Calu3 (cell line): ENCODE measurements around the gene DNAJA2. TPM values are rescaled to one million over a fixed set of nuclear protein-coding genes. Genes with fewer than 3 reads are reported as not detected.
"Not testable (repeated sequence)": the region's sequence is repeated elsewhere in the genome, so short reads cannot be mapped to it uniquely, and the experiment has no call there.

Experiments
- BruUV-seq: library from RNA; stranded (reverse); fragments of 400-500 nt; replicated peaks from 2 replicates; lab custom pipeline; 2021; lab: Mats Ljungman, UMichigan
- CTCF ChIA-PET: fragments of 300-600 bp; sonication (Branson Sonifier 250); formaldehyde crosslinking; loops from one replicate; lab custom pipeline; 2022; ENCODE audit warnings: antibody characterized with exemption; lab: Charles Lee
- DNase-seq: peaks from one replicate; pipeline ENCODE4 v3.0.0; 2022
- H3K27ac Mint-ChIP-seq: one replicate; pipeline ENCODE4 v1.8.0; 2022; ENCODE audit warnings: mixed read lengths; ENCODE audit not compliant: unreplicated experiment
- H3K27me3 Mint-ChIP-seq: one replicate; pipeline ENCODE4 v1.8.0; 2022; ENCODE audit warnings: mixed read lengths; ENCODE audit not compliant: unreplicated experiment
- H3K36me3 Mint-ChIP-seq: one replicate; pipeline ENCODE4 v1.8.0; 2022; ENCODE audit warnings: mild to moderate bottlenecking, moderate library complexity, mixed read lengths; ENCODE audit not compliant: insufficient read depth, unreplicated experiment
- H3K4me1 Mint-ChIP-seq: one replicate; pipeline ENCODE4 v1.8.0; 2022; ENCODE audit warnings: mild to moderate bottlenecking, low read depth, mixed read lengths; ENCODE audit not compliant: unreplicated experiment
- H3K4me3 Mint-ChIP-seq: one replicate; pipeline ENCODE4 v1.8.0; 2022; ENCODE audit warnings: mild to moderate bottlenecking, low read depth, moderate library complexity, mixed read lengths; ENCODE audit not compliant: unreplicated experiment
- H3K9me3 Mint-ChIP-seq: one replicate; pipeline ENCODE4 v1.8.0; 2022; ENCODE audit warnings: low read depth, mixed read lengths; ENCODE audit not compliant: unreplicated experiment
- intact Hi-C: fragments of 100-400 bp; cut with micrococcal nuclease; formaldehyde crosslinking; loops from one replicate; pipeline ENCODE4 v1.10.0; 2022; ENCODE audit not compliant: unreplicated experiment
- total RNA-seq: library from RNA; stranded (reverse); gene quantifications from 2 replicates; pipeline ENCODE4 v1.2.3, GENCODE V29; 2022
- TF ChIP-seq, protein P1 (sequence below): fragments of 200-600 bp; IDR thresholded peaks from one replicate; pipeline ENCODE4 v1.8.0; 2022; ENCODE audit warnings: antibody characterized with exemption; ENCODE audit not compliant: unreplicated experiment

DNAJA2 gene
- total RNA-seq, 1 experiment from 2014 or later, result 76.8 TPM

DNA sequence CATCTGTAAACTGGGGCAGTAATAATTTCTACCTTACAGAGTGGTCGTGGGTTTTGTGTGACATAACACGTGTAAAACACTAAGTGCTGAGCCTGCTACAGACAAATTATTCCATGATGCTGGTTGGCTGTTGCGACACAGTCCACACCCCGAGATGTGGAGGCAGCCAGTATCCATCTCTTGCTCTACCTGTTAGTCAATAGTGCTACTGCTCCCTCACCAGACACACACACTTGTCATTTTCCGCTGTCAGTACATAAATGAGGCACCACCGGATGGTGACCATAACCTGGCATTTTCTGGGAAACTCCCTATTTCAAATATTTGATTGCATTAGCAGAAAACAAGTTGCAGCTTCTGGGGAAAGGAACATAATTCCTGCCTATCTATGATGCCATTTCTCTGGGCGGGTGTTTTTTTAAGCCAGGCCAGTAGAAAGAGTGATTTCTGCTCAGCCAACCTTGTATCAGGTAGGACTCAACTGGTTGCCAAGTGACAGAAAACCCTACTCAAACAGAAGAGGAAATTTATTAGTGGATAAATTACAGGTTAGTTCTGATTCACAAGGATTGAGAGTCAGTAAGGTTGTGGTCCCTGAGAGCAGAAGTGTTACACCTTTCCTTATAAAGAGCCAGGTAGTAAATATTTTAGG is 24.1 kb downstream of the DNAJA2 start:
- Mint-ChIP-seq H3K27me3 (no peaks in the 10 kb centered on the region), H3K4me3 (no peak overlapping the region), H3K4me1 (no peaks in the 10 kb centered on the region), H3K36me3 (no peaks in the 10 kb centered on the region), H3K27ac (no peak overlapping the region), H3K9me3 (no peaks in the 10 kb centered on the region)
- DNase-seq, result no peak
- CTCF ChIA-PET, result no interaction called here
- intact Hi-C loops, result loop anchor here (5.0 kb wide), 1 partner anchor 193 kb away; the partner anchor contains the start of gene NETO2
- TF ChIP-seq, protein P1, sequence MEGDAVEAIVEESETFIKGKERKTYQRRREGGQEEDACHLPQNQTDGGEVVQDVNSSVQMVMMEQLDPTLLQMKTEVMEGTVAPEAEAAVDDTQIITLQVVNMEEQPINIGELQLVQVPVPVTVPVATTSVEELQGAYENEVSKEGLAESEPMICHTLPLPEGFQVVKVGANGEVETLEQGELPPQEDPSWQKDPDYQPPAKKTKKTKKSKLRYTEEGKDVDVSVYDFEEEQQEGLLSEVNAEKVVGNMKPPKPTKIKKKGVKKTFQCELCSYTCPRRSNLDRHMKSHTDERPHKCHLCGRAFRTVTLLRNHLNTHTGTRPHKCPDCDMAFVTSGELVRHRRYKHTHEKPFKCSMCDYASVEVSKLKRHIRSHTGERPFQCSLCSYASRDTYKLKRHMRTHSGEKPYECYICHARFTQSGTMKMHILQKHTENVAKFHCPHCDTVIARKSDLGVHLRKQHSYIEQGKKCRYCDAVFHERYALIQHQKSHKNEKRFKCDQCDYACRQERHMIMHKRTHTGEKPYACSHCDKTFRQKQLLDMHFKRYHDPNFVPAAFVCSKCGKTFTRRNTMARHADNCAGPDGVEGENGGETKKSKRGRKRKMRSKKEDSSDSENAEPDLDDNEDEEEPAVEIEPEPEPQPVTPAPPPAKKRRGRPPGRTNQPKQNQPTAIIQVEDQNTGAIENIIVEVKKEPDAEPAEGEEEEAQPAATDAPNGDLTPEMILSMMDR, result no peak
- BruUV-seq, result no TSS peak

DNA sequence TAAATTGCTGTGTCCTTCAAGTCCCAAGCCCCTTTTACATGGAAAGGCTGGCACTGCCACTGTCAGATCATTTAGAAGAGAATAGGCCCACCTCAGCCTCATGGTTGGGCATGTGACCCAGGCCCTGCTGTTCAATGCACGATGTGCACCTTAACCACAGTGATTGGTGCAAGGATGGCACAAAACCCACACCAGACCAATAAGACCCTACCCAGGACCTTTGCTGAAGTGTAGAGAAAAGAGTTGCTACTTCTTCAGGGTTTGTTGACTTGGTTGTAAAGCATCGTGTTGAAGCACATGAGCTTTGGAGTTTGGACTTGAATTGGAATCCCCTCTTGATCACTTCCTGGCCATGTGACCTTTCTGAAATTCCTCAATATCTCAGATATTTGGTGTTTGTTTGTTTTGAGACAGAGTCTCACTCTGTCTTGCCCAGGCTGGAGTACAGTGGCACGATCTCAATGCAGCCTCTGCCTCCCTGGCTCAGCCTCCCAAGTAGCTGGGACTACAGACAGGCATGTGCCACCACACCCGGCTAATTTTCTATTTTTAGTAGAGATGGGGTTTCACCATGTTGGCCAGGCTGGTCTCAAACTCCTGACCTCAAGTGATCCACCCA is 24.8 kb downstream of the DNAJA2 start:
- Mint-ChIP-seq H3K27ac (no peak overlapping the region), H3K36me3 (no peaks in the 10 kb centered on the region), H3K9me3 (no peaks in the 10 kb centered on the region), H3K27me3 (no peaks in the 10 kb centered on the region), H3K4me1 (peaks cover 3% of the 10 kb centered on the region), H3K4me3 (no peak overlapping the region)
- intact Hi-C loops, result loop anchor here (1.0 to 5.0 kb wide), 3 partner anchors 70 to 1217 kb away; partner anchors contain the start of gene NETO2
- TF ChIP-seq, protein P1, result no peak
- no peak for DNase-seq
- CTCF ChIA-PET, result interaction anchor here (1.0 to 1.1 kb wide), 2 partner anchors 89 to 193 kb away, joined by 3 to 5 read pairs; no protein-coding TSS in a partner anchor
- no TSS peak for BruUV-seq

DNA sequence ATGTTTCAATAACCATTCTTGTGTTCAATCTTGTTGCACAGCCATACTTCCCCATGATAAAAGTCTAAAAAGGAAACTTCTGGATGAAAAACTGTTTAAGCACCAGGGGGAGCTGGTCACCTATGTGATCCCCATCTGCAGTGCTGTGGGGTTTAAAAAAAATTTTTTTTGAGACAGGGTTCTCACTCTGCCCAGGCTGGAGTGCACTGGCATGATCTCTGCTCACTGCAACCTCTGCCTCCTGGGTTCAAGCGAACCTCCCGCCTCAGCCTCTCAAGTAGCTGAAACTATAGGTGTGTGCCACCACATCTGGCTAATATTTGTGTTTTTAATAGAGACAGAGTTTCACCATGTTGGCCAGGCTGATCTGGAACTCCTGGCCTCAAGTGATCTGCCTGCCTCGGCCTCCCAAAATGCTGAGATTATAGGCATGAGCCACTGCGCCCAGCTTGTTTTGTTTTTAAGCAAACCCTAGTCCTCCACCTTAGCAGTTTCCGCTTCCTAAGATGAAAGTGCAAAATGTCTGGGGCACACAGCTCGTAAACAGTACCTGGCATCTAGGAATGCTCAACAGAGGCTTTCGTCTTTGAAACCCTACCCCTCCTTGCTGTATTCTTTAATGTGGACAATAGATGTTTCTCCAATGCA is 25.4 kb downstream of the DNAJA2 start:
- CTCF ChIA-PET, result interaction anchor here (1.0 to 1.1 kb wide), 3 partner anchors 90 to 1217 kb away, joined by 3 to 5 read pairs (median 3); no protein-coding TSS in a partner anchor
- H3K36me3 Mint-ChIP-seq, result no peaks in the 10 kb centered on the region
- peaks cover 9% of the 10 kb centered on the region for H3K4me1 Mint-ChIP-seq
- H3K27me3 Mint-ChIP-seq, result no peaks in the 10 kb centered on the region
- H3K9me3 Mint-ChIP-seq, result no peaks in the 10 kb centered on the region
- peak; percentile 66 for DNase-seq
- no TSS peak for BruUV-seq
- intact Hi-C loops, result loop anchor here (1.0 to 5.0 kb wide), 3 partner anchors 70 to 1217 kb away; partner anchors contain the start of gene NETO2
- TF ChIP-seq, protein P1, result peak; percentile 57
- H3K27ac Mint-ChIP-seq, result no peak overlapping the region
- no peak overlapping the region for H3K4me3 Mint-ChIP-seq

DNA sequence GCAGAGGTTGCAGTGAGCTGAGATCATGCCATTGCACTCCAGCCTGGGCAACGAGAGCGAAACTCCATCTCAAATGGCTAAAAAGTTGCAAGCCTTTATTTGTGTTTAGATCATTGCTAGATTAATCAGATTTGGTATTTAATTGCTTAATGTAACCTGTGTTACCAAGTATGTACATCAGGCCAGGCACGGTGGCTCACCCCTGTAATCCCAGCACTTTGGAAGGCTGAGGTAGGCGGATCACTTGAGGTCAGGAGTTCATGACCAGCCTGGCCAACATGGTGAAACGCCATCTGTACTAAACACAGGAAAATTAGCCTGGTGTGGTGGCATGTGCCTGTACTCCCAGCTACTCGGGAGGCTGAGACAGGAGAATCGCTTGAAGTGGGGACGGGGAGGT is 28.8 kb downstream of the DNAJA2 start:
- not testable (repeated sequence) for H3K4me3 Mint-ChIP-seq
- CTCF ChIA-PET, result interaction anchor here (0.6 kb wide), 1 partner anchor 87 kb away, joined by 3 read pairs; no protein-coding TSS in a partner anchor

More for the DNA sequence above, 28.8 kb downstream of the DNAJA2 start:
- H3K4me1 Mint-ChIP-seq, result peaks cover 19% of the 10 kb centered on the region
- intact Hi-C loops, result loop anchor here (5.0 kb wide), 1 partner anchor 198 kb away; the partner anchor contains the start of gene NETO2
- H3K27me3 Mint-ChIP-seq, H3K27ac Mint-ChIP-seq, DNase-seq, BruUV-seq, H3K36me3 Mint-ChIP-seq, H3K9me3 Mint-ChIP-seq: not testable (repeated sequence)
